Neural crest cell (in vitro differentiated cells): ENCODE measurements around the gene TSEN15. TPM values are rescaled to one million over a fixed set of nuclear protein-coding genes. Genes with fewer than 3 reads are reported as not detected.
A peak's percentile ranks its signal among the peaks of the same experiment; 100 is the strongest.

ENCODE experiments used
- DNase-seq: peaks from one replicate; pipeline ENCODE4 v3.0.0; 2021; ENCODE audit warnings: low read depth, mixed read lengths, low spot score
- H3K27ac Mint-ChIP-seq: one replicate; pipeline ENCODE4 v1.8.0; 2021; ENCODE audit warnings: mild to moderate bottlenecking, mixed read lengths; ENCODE audit not compliant: unreplicated experiment
- H3K27me3 Mint-ChIP-seq: 2 replicates; pipeline ENCODE4 v1.8.0; 2021; ENCODE audit warnings: low read depth, mild to moderate bottlenecking, mixed read lengths
- H3K36me3 Mint-ChIP-seq: 2 replicates; pipeline ENCODE4 v1.8.0; 2021; ENCODE audit warnings: low read depth, mild to moderate bottlenecking, mixed read lengths
- H3K4me1 Mint-ChIP-seq: 2 replicates; pipeline ENCODE4 v1.8.0; 2021; ENCODE audit warnings: mixed read lengths
- H3K4me3 Mint-ChIP-seq: one replicate; pipeline ENCODE4 v1.8.0; 2021; ENCODE audit warnings: mild to moderate bottlenecking, mixed read lengths
- H3K9me3 Mint-ChIP-seq: 2 replicates; pipeline ENCODE4 v1.8.0; 2021; ENCODE audit warnings: mixed read lengths
- CTCF ChIP-seq: fragments of 200-600 bp; sonication (generic); conservative IDR thresholded peaks from 2 replicates; pipeline ENCODE4 v1.5.0; 2021; ENCODE audit warnings: antibody characterized with exemption, mild to moderate bottlenecking
- total RNA-seq: library from RNA; stranded (reverse); gene quantifications from 2 replicates; pipeline ENCODE4 v1.2.1, GENCODE V29; 2021

The TSEN15 gene
- total RNA-seq, 1 donor from 2014 or later, result 50.5 TPM

DNA sequence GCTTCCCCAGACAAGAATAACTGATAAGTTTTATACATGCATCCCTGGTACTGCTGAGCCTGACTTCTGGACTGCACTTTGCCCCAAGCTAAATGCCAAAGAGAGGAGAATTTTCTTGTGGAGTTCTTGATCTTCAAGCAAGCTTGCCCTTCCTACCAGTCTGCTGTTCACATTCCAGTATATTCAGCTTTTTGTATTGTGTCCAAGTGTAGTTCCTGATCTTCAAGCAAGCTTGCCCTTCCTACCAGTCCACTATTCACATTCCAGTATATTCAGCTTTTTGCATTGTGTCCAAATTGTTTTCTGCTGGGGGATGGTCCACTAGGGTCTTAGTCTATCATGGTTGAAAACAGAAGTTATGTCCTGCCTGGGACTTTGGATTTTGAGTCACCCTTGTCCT, 894 bp upstream of the TSEN15 start:
- peaks cover 53% of the 10 kb centered on the region for H3K4me1 Mint-ChIP-seq
- no peaks in the 10 kb centered on the region for H3K27me3 Mint-ChIP-seq
- H3K4me3 Mint-ChIP-seq, result peak overlapping the region; percentile 95
- H3K27ac Mint-ChIP-seq, result peak overlapping the region; percentile 99
- H3K9me3 Mint-ChIP-seq, result no peaks in the 10 kb centered on the region
- peaks cover 7% of the 10 kb centered on the region for H3K36me3 Mint-ChIP-seq
- no peak for TF ChIP-seq CTCF
- no peak for DNase-seq

- Mint-ChIP-seq H3K4me1 (peaks cover 53% of the 10 kb centered on the region), H3K27me3 (no peaks in the 10 kb centered on the region), H3K4me3 (peak overlapping the region; percentile 95), H3K27ac (peak overlapping the region; percentile 99), H3K9me3 (no peaks in the 10 kb centered on the region), H3K36me3 (peaks cover 7% of the 10 kb centered on the region)
- no peak for TF ChIP-seq CTCF
- DNase-seq, result no peak
Measured at GRCh38 chr1:184051138-184051484, 419 bp upstream of the TSEN15 start.

DNA sequence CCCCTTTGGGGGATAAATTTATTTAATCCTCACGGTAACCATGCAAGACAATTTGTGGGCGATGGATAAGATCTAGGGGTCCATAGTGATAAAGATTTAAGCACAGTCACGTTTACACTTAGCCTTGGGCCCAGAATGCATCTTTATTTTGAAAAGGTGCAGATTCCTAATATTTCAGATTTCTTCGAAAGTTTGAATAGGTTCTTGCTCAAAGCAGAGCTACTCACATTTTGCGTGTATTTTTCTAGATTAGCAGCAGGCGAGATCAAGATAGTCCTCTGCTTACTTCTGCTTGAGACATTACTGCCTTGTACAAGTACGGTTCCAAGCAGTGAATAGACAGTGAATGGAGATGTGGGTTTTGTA, 647 bp downstream of the TSEN15 start:
- Mint-ChIP-seq H3K27ac (peak overlapping the region; percentile 99), H3K4me3 (peak overlapping the region; percentile 95), H3K36me3 (peaks cover 11% of the 10 kb centered on the region), H3K9me3 (no peaks in the 10 kb centered on the region), H3K27me3 (no peaks in the 10 kb centered on the region), H3K4me1 (peaks cover 60% of the 10 kb centered on the region)
- DNase-seq, result no peak
- no peak for TF ChIP-seq CTCF

GRCh38 chr1:184052750-184053149, 1.2 kb downstream of the TSEN15 start:
- peaks cover 11% of the 10 kb centered on the region for H3K36me3 Mint-ChIP-seq
- H3K27ac Mint-ChIP-seq, result no peak overlapping the region
- H3K4me1 Mint-ChIP-seq, result peaks cover 61% of the 10 kb centered on the region
- no peak for TF ChIP-seq CTCF
- H3K27me3 Mint-ChIP-seq, result no peaks in the 10 kb centered on the region
- H3K4me3 Mint-ChIP-seq, result peak overlapping the region; percentile 95
- no peak for DNase-seq
- H3K9me3 Mint-ChIP-seq, result no peaks in the 10 kb centered on the region

- Mint-ChIP-seq H3K27ac (no peak overlapping the region), H3K36me3 (peaks cover 11% of the 10 kb centered on the region), H3K27me3 (no peaks in the 10 kb centered on the region), H3K4me3 (peak overlapping the region; percentile 58), H3K9me3 (peaks cover under 1% of the 10 kb centered on the region), H3K4me1 (peaks cover 55% of the 10 kb centered on the region)
- TF ChIP-seq CTCF, result no peak
- DNase-seq, result no peak
Measured at GRCh38 chr1:184053881-184054280, 2.4 kb downstream of the TSEN15 start.

DNA sequence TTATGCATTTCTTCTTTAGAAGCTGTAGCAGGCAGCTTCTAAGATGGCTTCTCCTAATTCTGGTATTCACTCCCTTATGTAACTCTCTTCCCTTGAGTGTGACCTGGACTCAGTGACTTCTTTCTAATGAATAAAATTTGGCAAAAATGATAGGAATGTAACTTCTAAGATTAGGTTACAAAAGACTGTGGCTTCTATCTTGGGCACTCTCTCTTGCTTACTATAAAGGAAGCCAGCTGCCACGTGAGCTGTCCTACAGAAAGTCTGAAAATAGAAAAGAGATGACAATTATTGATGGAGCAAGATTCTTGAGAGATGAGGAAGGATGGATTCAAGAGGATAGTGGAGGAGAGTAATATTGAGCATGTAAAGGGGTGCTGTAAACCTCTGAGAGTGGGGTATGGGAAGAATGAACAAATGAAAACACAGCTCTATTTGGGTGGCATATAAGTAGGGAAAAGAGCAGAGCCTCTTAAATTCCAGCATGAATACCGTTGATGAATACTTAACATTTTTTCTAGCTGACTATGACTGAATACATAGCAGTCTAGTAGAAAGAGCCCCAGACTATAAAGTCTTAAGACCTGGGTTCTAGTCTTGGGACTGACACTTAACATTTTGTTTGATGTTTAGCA, 5.5 kb downstream of the TSEN15 start:
- Mint-ChIP-seq H3K4me3 (peak overlapping the region; percentile 0), H3K36me3 (peaks cover 25% of the 10 kb centered on the region), H3K9me3 (peaks cover 3% of the 10 kb centered on the region), H3K27ac (no peak overlapping the region), H3K4me1 (peaks cover 38% of the 10 kb centered on the region), H3K27me3 (no peaks in the 10 kb centered on the region)
- no peak for TF ChIP-seq CTCF
- no peak for DNase-seq
